ENCODE measurements around the gene CEBPA. TPM values are rescaled to one million over a fixed set of nuclear protein-coding genes. Genes with fewer than 3 reads are reported as not detected.

The CEBPA gene
- total RNA-seq, 1 experiment from 2014 or later, result 3.2 TPM

DNA sequence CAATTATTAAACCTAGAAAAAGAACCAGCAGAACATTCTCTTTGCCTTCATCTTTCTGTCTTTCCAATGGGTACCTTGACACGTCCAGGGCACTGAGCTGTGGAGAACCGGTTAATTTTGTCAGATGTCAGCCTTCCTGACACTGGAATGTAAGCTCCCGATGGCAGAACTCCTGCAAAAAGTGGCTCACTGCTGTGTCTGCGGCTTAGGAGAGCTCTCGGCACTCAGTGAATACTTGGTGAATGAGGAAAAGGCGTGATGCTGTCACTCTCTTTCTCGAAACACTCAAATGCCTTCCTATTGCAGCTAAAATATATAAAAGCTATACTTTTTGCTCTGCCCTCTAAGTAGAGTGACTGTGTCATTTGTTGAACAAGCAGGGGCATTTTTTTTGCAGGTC is 17.6 kb downstream of the CEBPA start:
- no peak overlapping the region for H2AFZ ChIP-seq (ENCODE audit: low read length)
- H3K79me1 ChIP-seq (ENCODE audit: insufficient read depth, low read depth, low read length, poor library complexity, severe bottlenecking), result no peaks in the 10 kb centered on the region
- no peak for DNase-seq
- H3K9ac ChIP-seq (ENCODE audit: extremely low read depth, insufficient read length, low read length), result no peak overlapping the region
- H2BK15ac ChIP-seq (ENCODE audit: low read depth, low read length), result no peak overlapping the region
- no peak overlapping the region; a peak in 1 of 7 replicates for H3K27ac Mint-ChIP-seq
- H4K8ac ChIP-seq (replicated peaks; ENCODE audit: insufficient read length, low read depth, low read length), result no peak overlapping the region
- H3K27me3 ChIP-seq (ENCODE audit: insufficient read depth, low read length), result no peaks in the 10 kb centered on the region
- no peak overlapping the region for H3K27ac ChIP-seq (ENCODE audit: insufficient read length, low read depth, low read length)
- H3K9me3 ChIP-seq (ENCODE audit: control insufficient read depth, low read depth, low read length), result no peaks in the 10 kb centered on the region
- H3K4me2 ChIP-seq (ENCODE audit: insufficient read depth, insufficient read length, low read length), result no peak overlapping the region
- H3K56ac ChIP-seq (ENCODE audit: insufficient read length, low read depth, low read length), result no peak overlapping the region
- H3K9me3 Mint-ChIP-seq, result peaks cover 3 to 9% of the 10 kb centered on the region in 2 experiments; a peak in 4 of 5 replicates
- H2BK20ac ChIP-seq (ENCODE audit: low read depth, low read length, poor library complexity, severe bottlenecking), result no peak overlapping the region
- WGBS (ENCODE audit: extremely low coverage, insufficient read length, low lambda C conversion rate), result no CpG with 5 or more reads among the region's 7 CpGs
- no peak overlapping the region for H2BK12ac ChIP-seq (ENCODE audit: insufficient read length, low read depth, low read length)
- no peak overlapping the region for H2BK120ac ChIP-seq (ENCODE audit: low read depth, low read length, poor library complexity, severe bottlenecking)
- H3K23ac ChIP-seq (ENCODE audit: insufficient read length, low read depth, low read length), result no peak overlapping the region
- H3K18ac ChIP-seq (ENCODE audit: insufficient read length, low read depth, low read length), result no peak overlapping the region
- no peak overlapping the region for H3K4me3 Mint-ChIP-seq
- H4K91ac ChIP-seq (ENCODE audit: insufficient read length, low read depth, low read length), result no peak overlapping the region
- H3K14ac ChIP-seq (ENCODE audit: insufficient read depth, low read length), result no peak overlapping the region
- peaks cover 9% of the 10 kb centered on the region for H3K27me3 Mint-ChIP-seq (ENCODE audit: low read depth)
- H2BK5ac ChIP-seq (ENCODE audit: insufficient read length, low read length), result no peak overlapping the region
- H3K36me3 Mint-ChIP-seq (ENCODE audit: insufficient read depth in 1 of 3, low read depth in 3 of 3), result no peaks in the 10 kb centered on the region
- H3K79me2 ChIP-seq (ENCODE audit: insufficient read depth, low read length), result no peaks in the 10 kb centered on the region
- no peak overlapping the region for H3K4ac ChIP-seq (ENCODE audit: low read depth, low read length)
- H3T11ph ChIP-seq (ENCODE audit: low read length), result no peak overlapping the region
- H2AK5ac ChIP-seq (ENCODE audit: insufficient read length, low read length), result no peak overlapping the region
- TF ChIP-seq, protein P1, sequence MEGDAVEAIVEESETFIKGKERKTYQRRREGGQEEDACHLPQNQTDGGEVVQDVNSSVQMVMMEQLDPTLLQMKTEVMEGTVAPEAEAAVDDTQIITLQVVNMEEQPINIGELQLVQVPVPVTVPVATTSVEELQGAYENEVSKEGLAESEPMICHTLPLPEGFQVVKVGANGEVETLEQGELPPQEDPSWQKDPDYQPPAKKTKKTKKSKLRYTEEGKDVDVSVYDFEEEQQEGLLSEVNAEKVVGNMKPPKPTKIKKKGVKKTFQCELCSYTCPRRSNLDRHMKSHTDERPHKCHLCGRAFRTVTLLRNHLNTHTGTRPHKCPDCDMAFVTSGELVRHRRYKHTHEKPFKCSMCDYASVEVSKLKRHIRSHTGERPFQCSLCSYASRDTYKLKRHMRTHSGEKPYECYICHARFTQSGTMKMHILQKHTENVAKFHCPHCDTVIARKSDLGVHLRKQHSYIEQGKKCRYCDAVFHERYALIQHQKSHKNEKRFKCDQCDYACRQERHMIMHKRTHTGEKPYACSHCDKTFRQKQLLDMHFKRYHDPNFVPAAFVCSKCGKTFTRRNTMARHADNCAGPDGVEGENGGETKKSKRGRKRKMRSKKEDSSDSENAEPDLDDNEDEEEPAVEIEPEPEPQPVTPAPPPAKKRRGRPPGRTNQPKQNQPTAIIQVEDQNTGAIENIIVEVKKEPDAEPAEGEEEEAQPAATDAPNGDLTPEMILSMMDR (conservative IDR thresholded peaks at IDR 0.05), result no peak
- no peaks in the 10 kb centered on the region for H3K23me2 ChIP-seq (ENCODE audit: insufficient read length, low read depth, low read length, poor library complexity, severe bottlenecking)
- H3K4me1 Mint-ChIP-seq, result peaks cover 20 to 27% of the 10 kb centered on the region in 2 experiments
- H3K4me1 ChIP-seq (ENCODE audit: insufficient read depth, low read length), result no peaks in the 10 kb centered on the region; the same call in 1 of the 2 replicates
- H4K20me1 ChIP-seq (ENCODE audit: control insufficient read depth, insufficient read depth, insufficient read length), result no peaks in the 10 kb centered on the region
- H4K5ac ChIP-seq (ENCODE audit: insufficient read length, low read depth, low read length), result no peak overlapping the region

Data from H9 (cell line).